ENCODE results near the gene SCGB2B2. TPM values are rescaled to one million over a fixed set of nuclear protein-coding genes. Genes with fewer than 3 reads are reported as not detected.
"Not testable (repeated sequence)": the region's sequence is repeated elsewhere in the genome, so short reads cannot be mapped to it uniquely, and the experiment has no call there.

SCGB2B2 gene
- total and polyA plus RNA-seq, 9 donors: 0.22 to 1.6 (median 0.35) TPM

DNA sequence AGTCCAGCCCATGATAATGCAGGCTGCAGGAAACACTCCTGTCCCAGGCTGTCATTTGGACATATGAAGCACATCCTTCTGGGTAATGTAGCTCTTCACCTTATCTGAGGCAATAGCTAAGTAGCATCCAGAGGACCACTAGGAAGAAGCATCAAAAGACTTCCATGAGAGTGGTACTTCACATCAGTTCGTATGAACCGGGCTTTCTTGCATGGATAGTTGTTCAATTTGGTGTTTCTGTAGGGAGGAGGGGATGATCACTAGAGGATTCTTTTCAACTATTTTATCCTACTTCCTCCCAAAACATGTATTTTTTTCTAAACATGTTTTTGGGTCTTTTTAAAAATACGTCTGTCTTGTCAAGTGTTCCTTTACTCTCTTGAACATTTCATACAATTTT, 13.4 kb upstream of the SCGB2B2 start:
- WGBS (ENCODE audit: insufficient coverage): no CpG with 5 or more reads among the region's 3 CpGs
- no peaks in the 10 kb centered on the region for H3K36me3 ChIP-seq (ENCODE audit: control insufficient read depth, insufficient read depth, low read length)
- peaks cover 11% of the 10 kb centered on the region for H3K9me3 ChIP-seq (replicated peaks; ENCODE audit: control insufficient read depth, low read depth, low read length)
- no peak overlapping the region for H3K4me3 ChIP-seq (ENCODE audit: low read length)
- DNase-seq: no peak
- H3K4me1 ChIP-seq (ENCODE audit: control insufficient read depth, insufficient read depth, low read length): no peaks in the 10 kb centered on the region
- no peak overlapping the region for H3K27ac ChIP-seq (ENCODE audit: low read length)
- peaks cover 2% of the 10 kb centered on the region for H3K27me3 ChIP-seq (ENCODE audit: control insufficient read depth, insufficient read depth, low read length)

DNA sequence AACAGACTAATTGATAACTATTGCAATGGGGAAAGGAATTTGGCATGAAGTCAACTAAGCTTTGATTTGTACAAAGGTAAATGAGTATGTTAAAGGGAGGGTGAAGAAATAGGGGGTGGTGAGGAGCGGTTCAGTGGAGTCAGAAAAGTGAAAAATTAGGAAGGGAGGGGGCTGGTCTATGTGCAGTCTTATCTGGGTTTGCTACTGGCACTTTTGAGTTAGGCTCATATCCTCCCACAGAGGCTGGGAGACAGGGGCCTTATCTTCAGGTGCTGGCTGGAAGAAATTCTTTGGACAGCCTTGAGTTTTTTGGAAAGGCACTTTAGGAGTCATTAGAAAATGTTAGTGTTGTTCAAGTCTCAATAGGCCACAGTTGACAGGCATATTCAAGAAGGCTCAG, 11.6 kb upstream of the SCGB2B2 start:
- Histone ChIP-seq H3K9me3 (replicated peaks; ENCODE audit: control insufficient read depth, low read depth, low read length) (peaks cover 19% of the 10 kb centered on the region), H3K27ac (ENCODE audit: low read length) (no peak overlapping the region), H3K4me3 (ENCODE audit: low read length) (no peak overlapping the region), H3K4me1 (ENCODE audit: control insufficient read depth, insufficient read depth, low read length) (no peaks in the 10 kb centered on the region), H3K36me3 (ENCODE audit: control insufficient read depth, insufficient read depth, low read length) (peaks cover 8% of the 10 kb centered on the region), H3K27me3 (ENCODE audit: control insufficient read depth, insufficient read depth, low read length) (peaks cover 2% of the 10 kb centered on the region)
- no peak for DNase-seq
- WGBS (ENCODE audit: insufficient coverage): 88% methylated on average over 1 of the region's 1 CpG

DNA sequence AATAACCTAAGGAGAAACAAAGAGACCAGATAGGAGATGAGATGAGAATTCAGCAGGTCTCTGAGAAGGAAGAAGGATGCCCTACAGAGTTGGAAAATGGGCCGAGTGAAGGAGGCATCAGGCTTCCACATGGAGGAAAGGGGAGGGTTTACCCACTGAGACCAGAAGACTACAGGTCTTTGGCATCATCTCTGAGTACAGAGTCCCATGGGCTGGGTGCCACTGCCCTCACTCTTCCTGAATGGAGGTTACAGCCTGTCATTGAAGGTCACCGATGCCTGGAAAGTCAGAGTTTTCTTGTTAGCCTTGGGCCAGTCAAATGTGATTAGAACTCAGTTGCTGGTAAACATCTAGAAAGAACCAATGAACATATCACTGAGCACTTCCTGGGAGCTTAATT, 10.4 kb upstream of the SCGB2B2 start:
- WGBS (ENCODE audit: insufficient coverage): 86% methylated on average over 1 of the region's 2 CpGs
- H3K27me3 ChIP-seq (ENCODE audit: control insufficient read depth, insufficient read depth, low read length): peaks cover 2% of the 10 kb centered on the region
- no peaks in the 10 kb centered on the region for H3K4me1 ChIP-seq (ENCODE audit: control insufficient read depth, insufficient read depth, low read length)
- no peak overlapping the region for H3K27ac ChIP-seq (ENCODE audit: low read length)
- DNase-seq: no peak
- H3K9me3 ChIP-seq (replicated peaks; ENCODE audit: control insufficient read depth, low read depth, low read length): peaks cover 22% of the 10 kb centered on the region
- H3K4me3 ChIP-seq (ENCODE audit: low read length): no peak overlapping the region
- peaks cover 14% of the 10 kb centered on the region for H3K36me3 ChIP-seq (ENCODE audit: control insufficient read depth, insufficient read depth, low read length)

DNA sequence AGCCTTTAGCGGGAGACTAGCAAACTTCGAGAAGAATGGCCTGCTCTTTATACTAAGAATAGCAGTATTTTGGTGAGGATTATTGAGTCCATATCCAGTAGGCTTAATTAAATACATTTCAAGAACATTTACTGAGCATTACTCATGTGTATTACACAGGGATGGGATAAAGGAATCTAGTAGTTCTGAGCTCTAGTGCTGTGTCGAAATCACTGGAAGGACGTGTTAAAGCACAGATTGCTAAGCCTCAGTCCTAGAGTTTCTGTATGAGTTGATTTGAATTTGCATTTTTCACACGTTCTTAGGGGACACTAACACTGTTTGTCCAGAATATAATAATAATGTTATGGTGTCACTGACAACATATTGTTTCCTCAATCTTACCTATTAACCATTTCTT, 9.5 kb upstream of the SCGB2B2 start:
- WGBS (ENCODE audit: insufficient coverage): no CpG with 5 or more reads among the region's 5 CpGs
- H3K4me3 ChIP-seq (ENCODE audit: low read length): no peak overlapping the region
- H3K9me3 ChIP-seq (replicated peaks; ENCODE audit: control insufficient read depth, low read depth, low read length): peaks cover 28% of the 10 kb centered on the region
- no peak overlapping the region for H3K27ac ChIP-seq (ENCODE audit: low read length)
- H3K27me3 ChIP-seq (ENCODE audit: control insufficient read depth, insufficient read depth, low read length): peaks cover 2% of the 10 kb centered on the region
- peaks cover 19% of the 10 kb centered on the region for H3K36me3 ChIP-seq (ENCODE audit: control insufficient read depth, insufficient read depth, low read length)
- DNase-seq: no peak
- H3K4me1 ChIP-seq (ENCODE audit: control insufficient read depth, insufficient read depth, low read length): no peaks in the 10 kb centered on the region

DNA sequence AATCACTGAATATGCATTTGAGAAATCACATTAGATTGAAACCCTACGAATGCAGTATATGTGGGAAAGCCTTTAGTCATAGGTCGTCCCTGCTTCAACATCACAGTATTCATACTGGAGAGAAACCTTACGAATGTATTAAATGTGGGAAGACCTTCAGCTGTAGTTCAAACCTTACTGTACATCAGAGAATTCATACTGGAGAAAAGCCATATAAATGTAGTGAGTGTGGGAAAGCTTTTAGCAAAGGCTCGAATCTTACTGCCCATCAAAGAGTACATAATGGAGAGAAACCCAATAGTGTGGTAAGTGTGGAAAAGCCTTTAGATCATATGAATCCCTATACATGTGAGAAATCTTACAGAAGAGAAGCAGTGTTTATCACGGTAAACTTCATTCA, 8.3 kb upstream of the SCGB2B2 start:
- H3K36me3 ChIP-seq (ENCODE audit: control insufficient read depth, insufficient read depth, low read length): peaks cover 23% of the 10 kb centered on the region

DNA sequence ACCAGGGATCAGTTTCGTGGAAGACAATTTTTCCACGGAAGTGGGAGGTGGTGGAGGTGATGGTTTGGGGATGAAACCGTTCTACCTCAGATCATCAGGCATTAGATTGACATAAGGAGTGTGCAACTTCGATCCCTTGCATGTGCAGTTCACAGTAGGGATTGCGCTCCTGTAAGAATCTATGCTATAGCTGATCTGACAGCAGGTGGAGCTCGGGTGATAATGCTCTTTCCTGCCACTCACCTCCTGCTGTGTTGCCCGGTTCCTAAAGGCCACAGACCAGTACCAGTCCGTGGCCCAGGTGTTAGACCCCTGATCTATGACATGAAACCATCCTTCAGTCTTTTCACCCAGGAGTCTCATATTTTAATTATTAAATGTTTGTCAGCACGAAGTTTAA, 4.5 kb upstream of the SCGB2B2 start:
- 96% methylated on average over 6 of the region's 9 CpGs for WGBS (ENCODE audit: insufficient coverage)
- peaks cover 10% of the 10 kb centered on the region for H3K4me1 ChIP-seq (ENCODE audit: control insufficient read depth, insufficient read depth, low read length)
- no peak overlapping the region for H3K27ac ChIP-seq (ENCODE audit: low read length)
- no peaks in the 10 kb centered on the region for H3K27me3 ChIP-seq (ENCODE audit: control insufficient read depth, insufficient read depth, low read length)
- H3K9me3 ChIP-seq (replicated peaks; ENCODE audit: control insufficient read depth, low read depth, low read length): peaks cover 37% of the 10 kb centered on the region
- H3K4me3 ChIP-seq (ENCODE audit: low read length): no peak overlapping the region
- peaks cover 41% of the 10 kb centered on the region for H3K36me3 ChIP-seq (ENCODE audit: control insufficient read depth, insufficient read depth, low read length)
- no peak for DNase-seq

More for the DNA sequence above, 8.3 kb upstream of the SCGB2B2 start:
- no CpG with 5 or more reads among the region's 5 CpGs for WGBS (ENCODE audit: insufficient coverage)
- not testable (repeated sequence) for DNase-seq; H3K4me3 ChIP-seq (ENCODE audit: low read length); H3K4me1 ChIP-seq (ENCODE audit: control insufficient read depth, insufficient read depth, low read length); H3K27me3 ChIP-seq (ENCODE audit: control insufficient read depth, insufficient read depth, low read length); H3K27ac ChIP-seq (ENCODE audit: low read length)
- H3K9me3 ChIP-seq (replicated peaks; ENCODE audit: control insufficient read depth, low read depth, low read length): peaks cover 31% of the 10 kb centered on the region

DNA sequence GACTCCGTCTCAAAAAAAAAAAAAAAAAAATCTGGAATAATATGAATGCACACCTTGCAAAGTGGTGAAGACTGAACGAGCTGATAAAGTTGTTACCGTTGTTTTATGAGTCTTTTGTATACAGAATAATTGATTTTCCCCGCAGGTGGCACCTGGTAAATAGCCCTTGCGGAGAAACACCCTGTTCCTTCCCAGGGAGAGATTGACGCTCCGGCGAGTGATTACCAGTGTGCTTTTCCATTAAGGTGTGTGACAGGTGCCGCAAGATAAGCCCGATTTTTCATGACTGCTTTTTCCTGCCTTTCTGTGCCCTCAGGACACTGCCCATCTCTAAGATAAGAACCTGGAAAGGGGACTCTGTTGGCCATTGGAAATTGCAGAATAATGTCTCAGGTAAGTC, 1.5 kb upstream of the SCGB2B2 start:
- H3K27me3 ChIP-seq (ENCODE audit: control insufficient read depth, insufficient read depth, low read length): no peaks in the 10 kb centered on the region
- WGBS (ENCODE audit: insufficient coverage): 61% methylated on average over 9 of the region's 10 CpGs
- peaks cover 34% of the 10 kb centered on the region for H3K36me3 ChIP-seq (ENCODE audit: control insufficient read depth, insufficient read depth, low read length)
- peaks cover 23% of the 10 kb centered on the region for H3K9me3 ChIP-seq (replicated peaks; ENCODE audit: control insufficient read depth, low read depth, low read length)
- peaks cover 11% of the 10 kb centered on the region for H3K4me1 ChIP-seq (ENCODE audit: control insufficient read depth, insufficient read depth, low read length)
- peak overlapping the region; percentile 83 for H3K4me3 ChIP-seq (ENCODE audit: low read length)
- no peak for DNase-seq
- peak overlapping the region; percentile 98 for H3K27ac ChIP-seq (ENCODE audit: low read length)

DNA sequence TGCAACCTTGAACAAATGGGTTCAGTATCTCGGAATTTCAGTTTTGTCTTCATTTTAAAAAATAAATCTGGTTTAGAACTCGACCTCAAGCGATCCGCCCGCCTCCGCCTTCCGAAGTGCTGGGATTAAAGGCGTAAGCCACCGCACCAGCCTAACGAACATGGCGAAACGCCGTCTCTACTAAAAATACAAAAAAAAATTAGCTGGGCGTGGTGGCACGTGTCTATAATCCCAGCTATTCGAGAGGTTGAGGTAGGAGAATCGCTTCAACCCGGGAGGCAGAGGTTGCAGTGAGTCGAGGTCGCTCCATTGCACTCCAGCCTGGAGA, 1.1 kb upstream of the SCGB2B2 start:
- Histone ChIP-seq H3K27ac (ENCODE audit: low read length) (peak overlapping the region; percentile 98), H3K4me1 (ENCODE audit: control insufficient read depth, insufficient read depth, low read length) (peaks cover 11% of the 10 kb centered on the region), H3K27me3 (ENCODE audit: control insufficient read depth, insufficient read depth, low read length) (no peaks in the 10 kb centered on the region), H3K9me3 (replicated peaks; ENCODE audit: control insufficient read depth, low read depth, low read length) (peaks cover 22% of the 10 kb centered on the region), H3K36me3 (ENCODE audit: control insufficient read depth, insufficient read depth, low read length) (peaks cover 33% of the 10 kb centered on the region), H3K4me3 (ENCODE audit: low read length) (peak overlapping the region; percentile 83)
- DNase-seq: no peak
- 0% methylated on average over 12 of the region's 20 CpGs for WGBS (ENCODE audit: insufficient coverage)

DNA sequence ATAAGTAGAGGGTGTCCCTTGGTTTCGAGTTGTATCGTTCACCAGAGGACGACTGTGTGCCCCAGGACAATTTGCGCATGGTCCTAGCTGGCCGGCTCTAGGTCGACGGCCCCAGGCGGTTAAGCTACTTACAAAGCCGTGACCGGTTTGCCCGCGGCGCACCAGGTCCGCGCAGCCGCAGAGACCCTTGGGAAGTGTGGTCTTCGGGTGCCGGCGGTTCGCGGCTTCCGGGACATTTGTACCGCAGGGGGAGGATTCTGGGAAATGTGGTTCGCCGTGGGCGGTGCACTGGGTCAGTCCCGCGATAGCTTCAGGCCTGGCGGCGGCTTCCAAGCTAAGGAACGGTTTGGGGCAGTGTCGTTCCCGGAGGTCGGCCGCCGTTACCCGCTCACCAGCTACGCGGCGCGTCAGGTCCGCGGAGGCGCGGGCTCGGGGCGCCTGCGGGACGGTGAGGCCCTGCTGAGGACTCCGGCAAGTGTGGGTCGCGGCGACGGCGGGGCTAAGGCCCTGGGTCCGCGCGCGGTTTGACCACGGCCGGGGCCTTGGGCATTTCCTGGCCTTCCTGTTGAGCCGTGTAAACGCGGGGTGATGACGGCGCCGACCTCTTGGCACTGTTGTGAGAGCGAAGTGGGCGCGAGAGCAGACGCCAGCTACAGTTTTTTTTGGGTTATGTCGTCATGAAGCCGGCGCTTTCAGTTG, 576 bp upstream of the SCGB2B2 start, which contains the start of gene ZNF302:
Gene ZNF302 (plus strand): TSS at position 293 of the 699 bp plus-strand sequence. CDS start 1,127 bp downstream, outside the sequence.
- Histone ChIP-seq H3K36me3 (ENCODE audit: control insufficient read depth, insufficient read depth, low read length) (peaks cover 28% of the 10 kb centered on the region), H3K4me3 (ENCODE audit: low read length) (peak within 1 kb of the TSS; percentile 83), H3K4me1 (ENCODE audit: control insufficient read depth, insufficient read depth, low read length) (peaks cover 11% of the 10 kb centered on the region), H3K9me3 (replicated peaks; ENCODE audit: control insufficient read depth, low read depth, low read length) (peaks cover 20% of the 10 kb centered on the region), H3K27me3 (ENCODE audit: control insufficient read depth, insufficient read depth, low read length) (no peaks in the 10 kb centered on the region), H3K27ac (ENCODE audit: low read length) (peak within 1 kb of the TSS; percentile 98)
- WGBS (ENCODE audit: insufficient coverage): under 1% methylated on average over 74 of the region's 74 CpGs
- peak; percentile 99 for DNase-seq

DNA sequence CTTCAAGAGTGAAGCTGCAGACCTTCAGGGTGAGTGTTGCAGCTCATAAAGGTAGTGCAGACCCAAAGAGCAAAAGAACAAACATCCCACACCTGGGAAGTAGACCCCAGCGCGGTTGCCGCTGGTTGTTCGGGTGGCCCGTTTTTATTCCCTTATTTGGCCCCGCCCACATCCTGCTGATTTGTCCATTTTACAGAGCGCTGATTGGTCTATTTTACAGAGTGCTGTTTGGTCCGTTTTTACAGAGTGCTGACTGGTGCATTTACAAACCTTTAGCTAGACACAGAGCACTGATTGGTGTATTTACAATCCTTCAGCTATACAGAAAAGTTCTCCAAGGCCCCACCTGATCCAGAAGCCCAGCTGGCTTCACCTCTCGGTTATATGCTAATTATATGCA, 1.0 kb downstream of the SCGB2B2 start:
- Histone ChIP-seq H3K27me3 (ENCODE audit: control insufficient read depth, insufficient read depth, low read length) (no peaks in the 10 kb centered on the region), H3K27ac (ENCODE audit: low read length) (no peak overlapping the region), H3K4me3 (ENCODE audit: low read length) (no peak overlapping the region), H3K4me1 (ENCODE audit: control insufficient read depth, insufficient read depth, low read length) (peaks cover 11% of the 10 kb centered on the region), H3K36me3 (ENCODE audit: control insufficient read depth, insufficient read depth, low read length) (peaks cover 20% of the 10 kb centered on the region), H3K9me3 (replicated peaks; ENCODE audit: control insufficient read depth, low read depth, low read length) (peaks cover 11% of the 10 kb centered on the region)
- DNase-seq: no peak
- WGBS (ENCODE audit: insufficient coverage): 95% methylated on average over 8 of the region's 9 CpGs

DNA sequence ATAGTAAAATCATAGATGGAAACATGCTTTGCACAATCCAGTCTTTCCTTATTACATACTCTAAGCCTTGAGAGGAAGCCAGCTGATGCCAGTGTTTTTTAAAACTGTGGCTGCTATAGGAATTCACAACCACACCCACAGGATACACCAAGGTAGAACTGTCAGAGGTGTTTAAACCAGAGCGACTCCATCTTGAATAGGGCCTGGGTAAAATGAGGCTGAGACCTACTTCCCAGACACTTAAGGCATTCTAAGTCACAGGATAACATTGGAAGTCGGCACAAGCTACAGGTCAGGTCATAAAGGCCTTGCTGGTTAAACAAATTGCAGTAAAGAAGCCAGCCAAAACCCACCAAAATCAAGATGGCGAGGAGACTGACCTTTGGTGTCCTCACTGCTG, 1.7 kb downstream of the SCGB2B2 start:
- 88% methylated on average over 2 of the region's 3 CpGs for WGBS (ENCODE audit: insufficient coverage)
- no peak for DNase-seq
- Histone ChIP-seq H3K36me3 (ENCODE audit: control insufficient read depth, insufficient read depth, low read length) (peaks cover 18% of the 10 kb centered on the region), H3K27ac (ENCODE audit: low read length) (no peak overlapping the region), H3K27me3 (ENCODE audit: control insufficient read depth, insufficient read depth, low read length) (no peaks in the 10 kb centered on the region), H3K9me3 (replicated peaks; ENCODE audit: control insufficient read depth, low read depth, low read length) (peaks cover 11% of the 10 kb centered on the region), H3K4me3 (ENCODE audit: low read length) (no peak overlapping the region), H3K4me1 (ENCODE audit: control insufficient read depth, insufficient read depth, low read length) (peaks cover 11% of the 10 kb centered on the region)
